Endodermal cell (in vitro differentiated cells): Measurements from ENCODE around the gene GRPEL2. TPM values are rescaled to one million over a fixed set of nuclear protein-coding genes. Genes with fewer than 3 reads are reported as not detected.

Experiments
- DNase-seq: peaks from one replicate; pipeline ENCODE4 v3.0.0-alpha.2; 2017
- H3K27ac ChIP-seq: 2 replicates; pipeline ENCODE4 v1.5.1; 2013; ENCODE audit warnings: mild to moderate bottlenecking, low read depth, low read length, moderate library complexity
- H3K27me3 ChIP-seq: 2 replicates; pipeline ENCODE4 v1.6.1; 2013; ENCODE audit warnings: mild to moderate bottlenecking, low read length, moderate library complexity; ENCODE audit not compliant: insufficient read depth, control insufficient read depth, poor library complexity, severe bottlenecking
- H3K36me3 ChIP-seq: 2 replicates; pipeline ENCODE4 v1.7.0; 2013; ENCODE audit warnings: mild to moderate bottlenecking, low read length, moderate library complexity; ENCODE audit not compliant: control insufficient read depth, insufficient read depth
- H3K4me1 ChIP-seq: one replicate; pipeline ENCODE4 v1.7.0; 2013; ENCODE audit warnings: low read length; ENCODE audit not compliant: control insufficient read depth, insufficient read depth
- H3K4me3 ChIP-seq: 2 replicates; pipeline ENCODE4 v1.5.1; 2013; ENCODE audit warnings: mild to moderate bottlenecking, low read length, moderate library complexity
- H3K9ac ChIP-seq: 2 replicates; pipeline ENCODE4 v1.6.1; 2013; ENCODE audit warnings: mild to moderate bottlenecking, low read length, moderate library complexity; ENCODE audit not compliant: poor library complexity, severe bottlenecking; ENCODE audit errors: extremely low read depth
- H3K9me3 ChIP-seq: 2 replicates; pipeline ENCODE4 v1.6.1; 2013; ENCODE audit warnings: mild to moderate bottlenecking, low read length, moderate library complexity; ENCODE audit not compliant: control insufficient read depth
- H3K27ac Mint-ChIP-seq: 2 replicates; pipeline ENCODE4 v1.8.0; 2020; ENCODE audit warnings: mixed read lengths
- H3K27me3 Mint-ChIP-seq: 2 replicates; pipeline ENCODE4 v1.8.0; 2021; ENCODE audit warnings: mild to moderate bottlenecking, mixed read lengths; ENCODE audit not compliant: insufficient read depth
- H3K36me3 Mint-ChIP-seq: 2 replicates; pipeline ENCODE4 v1.8.0; 2020; ENCODE audit warnings: low read depth, mixed read lengths
- H3K4me1 Mint-ChIP-seq: 2 replicates; pipeline ENCODE4 v1.8.0; 2020; ENCODE audit warnings: mixed read lengths
- H3K4me3 Mint-ChIP-seq: 2 replicates; pipeline ENCODE4 v1.8.0; 2020; ENCODE audit warnings: mild to moderate bottlenecking, moderate library complexity, mixed read lengths
- H3K9me3 Mint-ChIP-seq: 2 replicates; pipeline ENCODE4 v1.8.0; 2020; ENCODE audit warnings: mild to moderate bottlenecking, mixed read lengths
- WGBS, 2 experiments: methylation state at CpG; one replicate each; pipeline versions ENCODE4 v1.1.5 to v1.1.7; 2013; ENCODE audit warnings: missing lambda C conversion rate in 2 of 2, mixed read lengths in 1 of 2; ENCODE audit not compliant: insufficient coverage in 1 of 2, insufficient read length in 1 of 2; 5-methylcytosine and 5-hydroxymethylcytosine counted together
- total RNA-seq, 2 donors: library from RNA; stranded (reverse); fragmentation: NEBNext Ultra II Directional in 1 of 2; extraction: Animal tissue kit (Norgen Biotek cat#: 25700) in 1 of 2; gene quantifications; 2 replicates in 1 of 2; 3 replicates in 1 of 2; pipeline ENCODE4 v1.2.1, GENCODE V29; 2021
- TF ChIP-seq, protein P1 (sequence below): fragments of 200-600 bp; sonication (generic); conservative IDR thresholded peaks from 2 replicates; pipeline ENCODE4 v1.5.0; 2021; ENCODE audit warnings: antibody characterized with exemption, mild to moderate bottlenecking

The GRPEL2 gene
- total RNA-seq, 2 donors from 2014 or later: 26.2 to 31.6 TPM

DNA sequence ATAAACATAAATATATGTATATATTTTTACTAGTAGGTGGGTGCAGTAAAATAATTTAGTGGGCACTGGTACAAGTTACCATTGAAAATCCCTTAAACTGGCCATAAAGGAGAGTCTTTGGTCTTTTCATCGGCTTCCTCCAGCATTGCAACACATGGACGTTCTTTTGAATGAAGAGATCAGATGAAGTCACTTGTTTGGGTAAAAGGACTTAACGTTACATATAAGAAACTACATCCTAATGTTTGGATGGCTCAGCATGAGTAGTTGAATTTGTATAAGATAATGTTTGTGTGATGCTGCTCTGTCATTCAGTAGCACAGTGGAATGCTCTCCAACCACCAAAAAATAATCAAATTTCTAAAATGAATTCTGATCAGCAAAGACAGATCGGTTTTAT lies 42.1 kb upstream of the GRPEL2 start:
- H3K4me1 ChIP-seq: no peaks in the 10 kb centered on the region
- H3K27ac Mint-ChIP-seq: no peak overlapping the region
- no peaks in the 10 kb centered on the region for H3K4me1 Mint-ChIP-seq
- H3K36me3 ChIP-seq: no peaks in the 10 kb centered on the region
- no peak overlapping the region for H3K4me3 Mint-ChIP-seq
- DNase-seq: no peak
- no peaks in the 10 kb centered on the region for H3K36me3 Mint-ChIP-seq
- H3K4me3 ChIP-seq: no peak overlapping the region
- WGBS, 2 experiments: 96 to 100% methylated on average over 3 to 4 of the region's 4 CpGs
- no peaks in the 10 kb centered on the region for H3K9me3 Mint-ChIP-seq
- H3K27ac ChIP-seq: no peak overlapping the region
- no peaks in the 10 kb centered on the region for H3K9me3 ChIP-seq
- TF ChIP-seq, protein P1, sequence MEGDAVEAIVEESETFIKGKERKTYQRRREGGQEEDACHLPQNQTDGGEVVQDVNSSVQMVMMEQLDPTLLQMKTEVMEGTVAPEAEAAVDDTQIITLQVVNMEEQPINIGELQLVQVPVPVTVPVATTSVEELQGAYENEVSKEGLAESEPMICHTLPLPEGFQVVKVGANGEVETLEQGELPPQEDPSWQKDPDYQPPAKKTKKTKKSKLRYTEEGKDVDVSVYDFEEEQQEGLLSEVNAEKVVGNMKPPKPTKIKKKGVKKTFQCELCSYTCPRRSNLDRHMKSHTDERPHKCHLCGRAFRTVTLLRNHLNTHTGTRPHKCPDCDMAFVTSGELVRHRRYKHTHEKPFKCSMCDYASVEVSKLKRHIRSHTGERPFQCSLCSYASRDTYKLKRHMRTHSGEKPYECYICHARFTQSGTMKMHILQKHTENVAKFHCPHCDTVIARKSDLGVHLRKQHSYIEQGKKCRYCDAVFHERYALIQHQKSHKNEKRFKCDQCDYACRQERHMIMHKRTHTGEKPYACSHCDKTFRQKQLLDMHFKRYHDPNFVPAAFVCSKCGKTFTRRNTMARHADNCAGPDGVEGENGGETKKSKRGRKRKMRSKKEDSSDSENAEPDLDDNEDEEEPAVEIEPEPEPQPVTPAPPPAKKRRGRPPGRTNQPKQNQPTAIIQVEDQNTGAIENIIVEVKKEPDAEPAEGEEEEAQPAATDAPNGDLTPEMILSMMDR: no peak
- peaks cover 4% of the 10 kb centered on the region for H3K27me3 Mint-ChIP-seq
- H3K27me3 ChIP-seq: no peaks in the 10 kb centered on the region
- no peak overlapping the region for H3K9ac ChIP-seq

DNA sequence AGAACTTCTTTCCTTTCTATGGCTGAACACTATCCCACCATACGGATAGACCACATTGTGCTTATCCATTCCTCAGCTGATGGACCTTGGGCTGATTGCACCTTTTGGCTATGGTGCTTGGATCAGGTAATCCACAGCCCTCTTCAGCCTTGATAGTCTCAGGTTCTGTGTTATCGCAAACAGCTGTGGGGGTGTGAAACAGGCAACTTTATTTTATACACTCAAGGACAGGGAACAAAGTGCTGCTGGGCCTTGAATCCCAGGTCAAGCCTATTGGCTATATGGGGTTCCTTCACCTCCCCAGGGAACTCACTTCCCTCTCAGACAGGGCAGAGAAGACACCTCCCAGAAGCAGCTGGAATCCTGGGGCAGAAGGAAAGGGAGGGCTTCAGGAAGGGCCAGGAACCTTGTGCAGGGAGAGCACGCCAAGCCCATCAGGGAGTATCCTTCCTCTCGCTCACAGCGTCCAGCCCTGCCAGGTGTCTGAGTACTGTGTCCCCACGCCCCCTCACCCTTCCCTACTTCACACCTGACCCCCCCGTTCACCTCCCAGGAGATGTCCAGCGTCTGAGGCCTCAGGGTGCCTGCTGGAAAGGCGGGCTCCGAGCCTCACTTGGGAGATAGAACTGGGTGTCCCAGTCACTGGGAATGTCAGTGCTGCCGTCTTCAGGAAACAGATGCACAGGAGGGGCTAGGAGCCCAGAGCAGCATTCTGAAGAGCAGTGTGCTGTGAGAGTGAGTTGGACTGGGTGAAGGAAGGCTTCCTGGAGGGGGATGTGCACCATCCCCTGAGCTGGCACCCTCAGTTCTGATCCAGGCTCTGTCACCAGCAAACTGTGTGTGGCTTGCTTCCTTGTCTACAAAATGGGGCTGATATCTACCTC lies 40.9 kb upstream of the GRPEL2 start:
- Histone ChIP-seq H3K9ac (no peak overlapping the region), H3K4me1 (no peaks in the 10 kb centered on the region), H3K27ac (no peak overlapping the region), H3K4me3 (no peak overlapping the region), H3K9me3 (no peaks in the 10 kb centered on the region), H3K36me3 (no peaks in the 10 kb centered on the region), H3K27me3 (no peaks in the 10 kb centered on the region)
- Mint-ChIP-seq H3K27me3 (no peaks in the 10 kb centered on the region), H3K4me3 (no peak overlapping the region), H3K27ac (no peak overlapping the region), H3K4me1 (no peaks in the 10 kb centered on the region), H3K36me3 (no peaks in the 10 kb centered on the region), H3K9me3 (no peaks in the 10 kb centered on the region)
- 90 to 100% methylated on average over 2 to 11 of the region's 11 CpGs for WGBS, 2 experiments
- TF ChIP-seq, protein P1: no peak
- no peak for DNase-seq

DNA sequence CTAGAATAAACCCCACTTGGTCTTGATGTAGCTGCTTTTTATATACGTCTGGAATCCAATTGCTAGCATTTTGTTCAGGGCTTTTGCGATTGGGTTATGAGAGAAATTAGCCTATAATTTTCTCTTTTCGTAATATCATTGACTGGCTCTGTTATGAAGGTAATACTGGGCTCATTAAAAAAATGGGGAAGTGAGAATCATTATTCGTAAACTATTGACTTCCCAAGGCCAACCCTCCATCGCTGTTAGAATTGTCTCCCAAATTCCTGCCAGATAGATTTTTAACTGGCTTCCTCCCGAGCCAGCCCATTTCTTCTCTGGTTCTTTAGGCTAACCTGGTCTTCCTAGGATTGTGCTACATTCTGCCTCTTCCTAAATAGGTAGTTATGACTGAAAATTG lies 35.9 kb upstream of the GRPEL2 start:
- no peak overlapping the region for H3K27ac ChIP-seq
- no peak for DNase-seq
- no peaks in the 10 kb centered on the region for H3K27me3 ChIP-seq
- no peak overlapping the region for H3K9ac ChIP-seq
- H3K27ac Mint-ChIP-seq: no peak overlapping the region
- no peaks in the 10 kb centered on the region for H3K27me3 Mint-ChIP-seq
- WGBS, 2 experiments: 94% methylated on average over 5 to 6 of the region's 6 CpGs
- TF ChIP-seq, protein P1: no peak
- no peaks in the 10 kb centered on the region for H3K9me3 ChIP-seq
- no peaks in the 10 kb centered on the region for H3K4me1 ChIP-seq
- no peaks in the 10 kb centered on the region for H3K36me3 Mint-ChIP-seq
- peaks cover 5% of the 10 kb centered on the region for H3K4me1 Mint-ChIP-seq
- no peak overlapping the region for H3K4me3 ChIP-seq
- H3K9me3 Mint-ChIP-seq: no peaks in the 10 kb centered on the region
- H3K4me3 Mint-ChIP-seq: no peak overlapping the region
- H3K36me3 ChIP-seq: no peaks in the 10 kb centered on the region
